Measurements from ENCODE around the gene RAB20.

GRCh38 chr13:110492679-110493593 is 68.6 kb downstream of the RAB20 start:
- TF ChIP-seq CTCF (IDR thresholded peaks at IDR 0.05) (no peak), POLR2A (IDR thresholded peaks at IDR 0.05) (no peak)

Measured in testis (tissue), 2 donors.